NCI-H187 (cell line): Measurements from ENCODE around the gene ADAM23.

ENCODE experiments used
- DNase-seq, 2 experiments: peaks; one replicate each; lab custom pipeline; 2025; lab: John Stamatoyannopoulos, UW

ADAM23 gene

DNA sequence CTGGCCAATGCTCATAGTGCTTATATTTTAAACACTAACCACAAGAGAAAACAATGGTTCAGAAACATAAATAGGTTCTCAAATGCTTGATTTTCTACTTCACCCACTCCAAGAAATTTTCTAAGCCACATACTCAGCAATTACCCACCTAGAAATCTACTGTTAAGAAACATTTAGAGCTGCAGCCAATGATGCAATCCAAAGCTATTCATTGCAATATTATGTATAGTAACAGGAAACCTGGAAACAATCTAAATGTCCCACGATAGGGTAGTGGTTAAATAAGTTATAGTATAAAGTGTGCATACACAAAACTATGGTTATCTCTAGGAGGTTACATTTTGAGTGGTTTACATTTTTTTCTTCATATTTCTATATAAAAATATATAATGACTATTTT is 204.7 kb downstream of the ADAM23 start:
- DNase-seq: no peak

DNA sequence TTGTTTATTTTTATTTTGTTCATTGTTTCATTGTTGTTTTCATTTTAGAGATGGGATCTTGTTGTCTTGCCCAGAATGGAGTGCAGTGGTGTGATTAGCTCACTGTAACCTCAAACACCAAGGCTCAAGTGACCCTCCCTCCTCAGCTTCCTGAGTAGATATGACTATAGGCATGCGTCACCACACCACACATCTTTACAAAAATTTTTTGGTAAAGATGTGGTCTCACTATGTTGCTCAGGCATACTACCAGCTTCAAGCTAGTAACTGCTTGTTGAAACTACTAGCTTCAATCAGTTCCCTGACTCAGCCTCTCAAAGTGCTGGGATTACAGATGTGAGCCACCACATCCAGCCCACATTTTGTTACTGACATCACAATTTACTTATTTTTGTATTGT is 213.8 kb downstream of the ADAM23 start:
- DNase-seq: no peak

- DNase-seq: no peak
Measured at GRCh38 chr2:206665251-206665650, 221.9 kb downstream of the ADAM23 start.
